Duodenal mucosa (tissue), 2 donors: Measurements from ENCODE around the gene ENTPD6.

ENCODE experiments used
- H3K27ac ChIP-seq: one replicate; pipeline ENCODE4 v1.7.0; 2013; ENCODE audit warnings: low read depth, low read length
- H3K27me3 ChIP-seq, 2 donors: one replicate each; pipeline ENCODE4 v1.7.0; 2013; ENCODE audit warnings: low read length in 2 of 2, control low read depth in 1 of 2; ENCODE audit not compliant: insufficient read depth in 2 of 2, control insufficient read depth in 1 of 2
- H3K36me3 ChIP-seq, 2 donors: one replicate each; pipeline ENCODE4 v1.7.0; 2013; ENCODE audit warnings: low read length in 2 of 2, control low read depth in 1 of 2; ENCODE audit not compliant: insufficient read depth in 2 of 2, control insufficient read depth in 1 of 2
- H3K4me1 ChIP-seq, 2 donors: one replicate each; pipeline ENCODE4 v1.7.0; 2013; ENCODE audit warnings: low read length in 2 of 2, control low read depth in 1 of 2; ENCODE audit not compliant: insufficient read depth in 2 of 2, control insufficient read depth in 1 of 2
- H3K4me3 ChIP-seq, 2 donors: one replicate each; pipeline ENCODE4 v1.7.0; 2013; ENCODE audit warnings: low read length in 2 of 2, low read depth in 1 of 2
- H3K9ac ChIP-seq, 2 donors: one replicate each; pipeline ENCODE4 v1.7.0; 2013; ENCODE audit warnings: low read length in 2 of 2, low read depth in 1 of 2
- H3K9me3 ChIP-seq, 2 donors: one replicate each; pipeline ENCODE4 v1.7.0; 2013; ENCODE audit warnings: low read length in 2 of 2, control low read depth in 1 of 2; ENCODE audit not compliant: control insufficient read depth in 1 of 2

Gene ENTPD6

GRCh38 chr20:25195014-25195961 is at the start of gene ENTPD6:
Gene ENTPD6 (plus strand): TSS chr20:25195712. CDS start chr20:25206537, 10,825 bp downstream.
- Histone ChIP-seq H3K9ac (peak within 1 kb of the TSS; percentile 95), H3K27ac (peak within 1 kb of the TSS; percentile 89), H3K27me3 (no peaks in the 10 kb centered on the region), H3K4me1 (peaks cover 16 to 22% of the 10 kb centered on the region in 2 donors), H3K9me3 (no peaks in the 10 kb centered on the region), H3K36me3 (peaks cover 0 to 3% of the 10 kb centered on the region in 2 donors), H3K4me3 (peak within 1 kb of the TSS; percentile 87 to 97)

- Histone ChIP-seq H3K9ac (no peak overlapping the region), H3K9me3 (no peaks in the 10 kb centered on the region), H3K4me1 (peaks cover 0 to 5% of the 10 kb centered on the region in 2 donors), H3K27me3 (peaks cover 13 to 34% of the 10 kb centered on the region in 2 donors), H3K36me3 (no peaks in the 10 kb centered on the region), H3K27ac (no peak overlapping the region), H3K4me3 (no peak overlapping the region)
Observed at GRCh38 chr20:25146976-25147375, 48.5 kb upstream of the ENTPD6 start.

GRCh38 chr20:25147716-25148115 is 47.8 kb upstream of the ENTPD6 start:
- H3K4me3 ChIP-seq: no peak overlapping the region
- H3K9me3 ChIP-seq: no peaks in the 10 kb centered on the region
- H3K27me3 ChIP-seq: peaks cover 10 to 34% of the 10 kb centered on the region in 2 donors
- H3K9ac ChIP-seq: no peak overlapping the region
- no peaks in the 10 kb centered on the region for H3K36me3 ChIP-seq
- H3K4me1 ChIP-seq: peaks cover 0 to 5% of the 10 kb centered on the region in 2 donors
- H3K27ac ChIP-seq: no peak overlapping the region

- H3K4me1 ChIP-seq: peaks cover 0 to 5% of the 10 kb centered on the region in 2 donors
- H3K27ac ChIP-seq: no peak overlapping the region
- H3K36me3 ChIP-seq: no peaks in the 10 kb centered on the region
- H3K27me3 ChIP-seq: peaks cover 10 to 34% of the 10 kb centered on the region in 2 donors
- H3K9ac ChIP-seq: no peak overlapping the region
- peak overlapping the region; percentile 51 to 68 for H3K4me3 ChIP-seq
- H3K9me3 ChIP-seq: no peaks in the 10 kb centered on the region
Observed at GRCh38 chr20:25148181-25148981, 47.1 kb upstream of the ENTPD6 start.

- H3K27ac ChIP-seq: no peak overlapping the region
- H3K36me3 ChIP-seq: no peaks in the 10 kb centered on the region
- H3K27me3 ChIP-seq: peaks cover 10 to 34% of the 10 kb centered on the region in 2 donors
- no peaks in the 10 kb centered on the region for H3K9me3 ChIP-seq
- peak overlapping the region; percentile 51 to 68 for H3K4me3 ChIP-seq
- H3K4me1 ChIP-seq: peaks cover 0 to 5% of the 10 kb centered on the region in 2 donors
- H3K9ac ChIP-seq: no peak overlapping the region
Observed at GRCh38 chr20:25148982-25149846, 46.3 kb upstream of the ENTPD6 start.

GRCh38 chr20:25150016-25150415 is 45.5 kb upstream of the ENTPD6 start:
- Histone ChIP-seq H3K4me3 (no peak overlapping the region), H3K9me3 (no peaks in the 10 kb centered on the region), H3K36me3 (no peaks in the 10 kb centered on the region), H3K27ac (no peak overlapping the region), H3K9ac (no peak overlapping the region), H3K27me3 (peaks cover 10 to 34% of the 10 kb centered on the region in 2 donors), H3K4me1 (peaks cover 0 to 5% of the 10 kb centered on the region in 2 donors)

GRCh38 chr20:25158043-25158442 is 37.5 kb upstream of the ENTPD6 start:
- H3K9me3 ChIP-seq: peaks cover 0 to 2% of the 10 kb centered on the region in 2 donors
- H3K27ac ChIP-seq: no peak overlapping the region
- no peaks in the 10 kb centered on the region for H3K36me3 ChIP-seq
- H3K27me3 ChIP-seq: no peaks in the 10 kb centered on the region
- no peak overlapping the region for H3K9ac ChIP-seq
- no peak overlapping the region for H3K4me3 ChIP-seq
- no peaks in the 10 kb centered on the region for H3K4me1 ChIP-seq

- Histone ChIP-seq H3K36me3 (no peaks in the 10 kb centered on the region), H3K9ac (no peak overlapping the region), H3K4me1 (no peaks in the 10 kb centered on the region), H3K27me3 (no peaks in the 10 kb centered on the region), H3K27ac (no peak overlapping the region), H3K4me3 (no peak overlapping the region), H3K9me3 (peaks cover 0 to 2% of the 10 kb centered on the region in 2 donors)
Observed at GRCh38 chr20:25160467-25160866, 35.0 kb upstream of the ENTPD6 start.

GRCh38 chr20:25160897-25161296 is 34.6 kb upstream of the ENTPD6 start:
- Histone ChIP-seq H3K27me3 (no peaks in the 10 kb centered on the region), H3K9ac (no peak overlapping the region), H3K36me3 (no peaks in the 10 kb centered on the region), H3K27ac (no peak overlapping the region), H3K9me3 (peaks cover 0 to 2% of the 10 kb centered on the region in 2 donors), H3K4me3 (no peak overlapping the region), H3K4me1 (no peaks in the 10 kb centered on the region)
